Hepatocyte (in vitro differentiated cells): ENCODE measurements around the gene NAT10.

Source experiments
- CTCF ChIP-seq: fragments of 200-600 bp; sonication (generic); IDR thresholded peaks from 2 replicates; pipeline ENCODE4 v1.5.1; 2016; ENCODE audit warnings: antibody characterized with exemption, mild to moderate bottlenecking; ENCODE audit not compliant: poor library complexity
- EZH2 ChIP-seq: fragments of 200-600 bp; sonication (generic); IDR thresholded peaks from 2 replicates; pipeline ENCODE4 v1.6.1; 2016; ENCODE audit warnings: antibody characterized with exemption, mild to moderate bottlenecking, borderline replicate concordance
- EZH2phosphoT487 ChIP-seq: fragments of 200-600 bp; sonication (generic); IDR thresholded peaks from one replicate; pipeline ENCODE4 v1.6.1; 2018; ENCODE audit warnings: antibody characterized with exemption, mild to moderate bottlenecking, low read depth, moderate library complexity; ENCODE audit not compliant: unreplicated experiment, severe bottlenecking

DNA sequence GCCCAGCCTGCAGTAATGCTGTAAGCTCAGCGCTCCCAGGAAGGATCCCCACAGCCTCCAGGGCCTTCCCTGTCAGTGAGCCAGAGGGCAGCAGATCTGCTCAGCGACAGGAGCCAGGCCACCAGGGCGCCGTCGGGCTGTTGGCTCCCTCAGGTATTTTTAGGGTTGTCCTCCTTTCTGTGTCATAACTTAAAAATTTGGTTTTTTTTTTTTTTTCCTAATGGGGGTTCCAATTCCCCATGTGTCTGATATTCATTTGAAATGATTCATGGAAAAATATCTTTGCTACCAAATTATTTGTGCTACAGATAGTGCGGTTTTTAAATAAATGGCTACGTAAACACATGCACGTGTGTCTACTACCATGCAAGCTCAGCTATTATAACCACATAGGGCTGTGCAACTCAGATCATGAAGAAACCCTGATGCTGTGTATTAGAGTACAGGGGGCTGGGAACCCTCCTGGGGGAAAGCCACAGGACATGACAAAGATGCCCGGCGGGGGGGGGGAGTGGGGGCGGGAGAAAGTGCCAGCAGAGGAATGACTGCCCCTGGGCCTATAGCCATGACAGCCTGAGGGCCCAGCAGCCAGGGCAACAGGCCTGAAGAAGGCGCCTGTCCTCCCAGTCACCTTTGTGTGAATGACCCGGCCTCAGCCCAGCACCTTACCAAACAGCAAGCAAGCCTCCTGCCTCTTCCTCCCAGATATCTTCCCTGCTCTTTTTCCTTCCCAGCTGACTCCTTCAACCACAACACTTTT, 89.3 kb downstream of the NAT10 start:
- TF ChIP-seq CTCF (no peak), EZH2phosphoT487 (no peak), EZH2 (no peak)
